GM21360 (cell line): ENCODE results near the gene MAPK7.

Experiments
- ATAC-seq: cut with Tn5 transposase; IDR thresholded peaks from one replicate; pipeline ENCODE4 v1.9.1; 2021; ENCODE audit warnings: mild to moderate bottlenecking, moderate library complexity; ENCODE audit not compliant: unreplicated experiment

The MAPK7 gene

DNA sequence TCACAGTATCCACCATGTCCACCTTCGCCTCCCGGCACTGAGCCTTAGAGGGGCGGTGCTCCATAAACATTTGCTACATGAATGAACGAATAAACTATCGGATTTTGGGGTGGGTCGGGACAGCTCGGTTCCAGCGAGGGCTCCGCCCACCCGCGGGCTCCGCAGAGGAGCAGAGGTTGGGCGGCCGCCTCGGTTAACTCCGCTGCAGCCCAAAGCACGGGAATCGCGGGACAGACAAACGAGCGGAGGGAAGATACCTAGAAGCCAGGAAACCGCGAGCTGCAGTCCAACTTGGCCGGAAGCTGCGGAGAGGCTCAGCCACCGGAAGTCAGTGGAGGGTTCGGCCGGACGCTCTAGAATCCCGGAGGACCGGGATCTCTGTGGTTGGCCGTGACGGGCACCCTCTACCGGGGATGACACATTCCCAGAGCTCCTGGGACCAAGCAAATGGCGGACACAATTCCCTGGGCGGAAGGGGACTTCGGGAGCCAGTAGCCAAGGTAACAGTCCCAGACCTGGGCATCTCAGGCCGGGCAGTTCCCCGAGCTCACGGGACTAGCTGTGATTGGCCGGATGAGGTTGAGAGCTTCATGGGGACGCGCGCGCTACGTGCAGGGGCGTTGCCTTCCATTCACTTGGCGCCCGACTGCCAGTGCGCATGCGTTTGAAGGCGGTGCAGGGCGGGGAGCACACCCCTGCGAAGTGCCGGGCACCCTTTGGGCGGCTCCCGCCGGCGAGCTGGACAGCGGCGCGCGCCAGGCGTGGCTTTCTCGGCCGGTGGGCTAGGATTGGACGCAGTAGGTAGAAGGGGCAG, 489 bp upstream of the MAPK7 start:
- ATAC-seq, result peak; percentile 85

DNA sequence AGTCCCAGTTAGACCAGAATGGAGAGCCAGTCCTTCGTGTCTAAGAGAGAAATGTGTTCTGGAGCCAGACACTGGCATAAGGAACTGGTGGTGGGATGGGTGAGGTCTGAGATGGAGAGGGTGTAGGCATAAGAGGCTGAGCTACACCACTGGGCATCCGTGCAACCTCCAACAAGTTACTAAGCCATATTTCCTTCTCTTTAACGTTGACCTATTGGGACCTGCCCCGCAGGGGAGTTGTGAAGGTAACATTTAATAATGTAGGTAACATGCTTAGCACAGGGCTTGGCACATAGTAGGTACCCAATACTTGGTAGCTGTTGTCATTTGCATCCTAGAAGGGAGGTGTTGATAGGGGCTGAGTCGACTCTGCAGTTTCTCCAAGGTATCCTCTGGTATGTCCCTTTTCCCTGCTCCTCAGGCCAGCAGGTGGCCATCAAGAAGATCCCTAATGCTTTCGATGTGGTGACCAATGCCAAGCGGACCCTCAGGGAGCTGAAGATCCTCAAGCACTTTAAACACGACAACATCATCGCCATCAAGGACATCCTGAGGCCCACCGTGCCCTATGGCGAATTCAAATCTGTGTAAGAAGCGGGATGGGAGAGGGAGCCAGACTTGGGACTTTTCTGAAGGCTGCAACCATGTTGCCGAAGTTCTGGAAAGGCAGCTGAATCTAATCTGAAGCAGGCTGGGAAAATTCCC, 1.2 kb downstream of the MAPK7 start:
- ATAC-seq, result no peak

DNA sequence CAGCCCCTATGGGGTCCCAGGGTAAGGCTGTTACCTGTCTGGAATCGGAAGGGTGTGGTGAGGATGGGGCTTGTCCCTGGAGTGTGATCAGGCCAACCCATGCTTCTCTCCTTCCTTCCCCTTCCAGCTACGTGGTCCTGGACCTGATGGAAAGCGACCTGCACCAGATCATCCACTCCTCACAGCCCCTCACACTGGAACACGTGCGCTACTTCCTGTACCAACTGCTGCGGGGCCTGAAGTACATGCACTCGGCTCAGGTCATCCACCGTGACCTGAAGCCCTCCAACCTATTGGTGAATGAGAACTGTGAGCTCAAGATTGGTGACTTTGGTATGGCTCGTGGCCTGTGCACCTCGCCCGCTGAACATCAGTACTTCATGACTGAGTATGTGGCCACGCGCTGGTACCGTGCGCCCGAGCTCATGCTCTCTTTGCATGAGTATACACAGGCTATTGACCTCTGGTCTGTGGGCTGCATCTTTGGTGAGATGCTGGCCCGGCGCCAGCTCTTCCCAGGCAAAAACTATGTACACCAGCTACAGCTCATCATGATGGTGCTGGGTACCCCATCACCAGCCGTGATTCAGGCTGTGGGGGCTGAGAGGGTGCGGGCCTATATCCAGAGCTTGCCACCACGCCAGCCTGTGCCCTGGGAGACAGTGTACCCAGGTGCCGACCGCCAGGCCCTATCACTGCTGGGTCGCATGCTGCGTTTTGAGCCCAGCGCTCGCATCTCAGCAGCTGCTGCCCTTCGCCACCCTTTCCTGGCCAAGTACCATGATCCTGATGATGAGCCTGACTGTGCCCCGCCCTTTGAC, 2.4 kb downstream of the MAPK7 start:
- ATAC-seq, result no peak

DNA sequence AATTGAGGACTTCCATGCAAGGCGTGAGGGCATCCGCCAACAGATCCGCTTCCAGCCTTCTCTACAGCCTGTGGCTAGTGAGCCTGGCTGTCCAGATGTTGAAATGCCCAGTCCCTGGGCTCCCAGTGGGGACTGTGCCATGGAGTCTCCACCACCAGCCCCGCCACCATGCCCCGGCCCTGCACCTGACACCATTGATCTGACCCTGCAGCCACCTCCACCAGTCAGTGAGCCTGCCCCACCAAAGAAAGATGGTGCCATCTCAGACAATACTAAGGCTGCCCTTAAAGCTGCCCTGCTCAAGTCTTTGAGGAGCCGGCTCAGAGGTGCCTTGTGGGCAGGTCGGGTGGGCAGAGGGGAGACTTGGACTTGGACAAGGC, 3.1 kb downstream of the MAPK7 start:
- no peak for ATAC-seq

DNA sequence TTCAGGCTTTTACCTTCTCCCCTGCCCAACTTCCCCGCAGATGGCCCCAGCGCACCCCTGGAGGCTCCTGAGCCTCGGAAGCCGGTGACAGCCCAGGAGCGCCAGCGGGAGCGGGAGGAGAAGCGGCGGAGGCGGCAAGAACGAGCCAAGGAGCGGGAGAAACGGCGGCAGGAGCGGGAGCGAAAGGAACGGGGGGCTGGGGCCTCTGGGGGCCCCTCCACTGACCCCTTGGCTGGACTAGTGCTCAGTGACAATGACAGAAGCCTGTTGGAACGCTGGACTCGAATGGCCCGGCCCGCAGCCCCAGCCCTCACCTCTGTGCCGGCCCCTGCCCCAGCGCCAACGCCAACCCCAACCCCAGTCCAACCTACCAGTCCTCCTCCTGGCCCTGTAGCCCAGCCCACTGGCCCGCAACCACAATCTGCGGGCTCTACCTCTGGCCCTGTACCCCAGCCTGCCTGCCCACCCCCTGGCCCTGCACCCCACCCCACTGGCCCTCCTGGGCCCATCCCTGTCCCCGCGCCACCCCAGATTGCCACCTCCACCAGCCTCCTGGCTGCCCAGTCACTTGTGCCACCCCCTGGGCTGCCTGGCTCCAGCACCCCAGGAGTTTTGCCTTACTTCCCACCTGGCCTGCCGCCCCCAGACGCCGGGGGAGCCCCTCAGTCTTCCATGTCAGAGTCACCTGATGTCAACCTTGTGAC, 3.6 kb downstream of the MAPK7 start:
- no peak for ATAC-seq

DNA sequence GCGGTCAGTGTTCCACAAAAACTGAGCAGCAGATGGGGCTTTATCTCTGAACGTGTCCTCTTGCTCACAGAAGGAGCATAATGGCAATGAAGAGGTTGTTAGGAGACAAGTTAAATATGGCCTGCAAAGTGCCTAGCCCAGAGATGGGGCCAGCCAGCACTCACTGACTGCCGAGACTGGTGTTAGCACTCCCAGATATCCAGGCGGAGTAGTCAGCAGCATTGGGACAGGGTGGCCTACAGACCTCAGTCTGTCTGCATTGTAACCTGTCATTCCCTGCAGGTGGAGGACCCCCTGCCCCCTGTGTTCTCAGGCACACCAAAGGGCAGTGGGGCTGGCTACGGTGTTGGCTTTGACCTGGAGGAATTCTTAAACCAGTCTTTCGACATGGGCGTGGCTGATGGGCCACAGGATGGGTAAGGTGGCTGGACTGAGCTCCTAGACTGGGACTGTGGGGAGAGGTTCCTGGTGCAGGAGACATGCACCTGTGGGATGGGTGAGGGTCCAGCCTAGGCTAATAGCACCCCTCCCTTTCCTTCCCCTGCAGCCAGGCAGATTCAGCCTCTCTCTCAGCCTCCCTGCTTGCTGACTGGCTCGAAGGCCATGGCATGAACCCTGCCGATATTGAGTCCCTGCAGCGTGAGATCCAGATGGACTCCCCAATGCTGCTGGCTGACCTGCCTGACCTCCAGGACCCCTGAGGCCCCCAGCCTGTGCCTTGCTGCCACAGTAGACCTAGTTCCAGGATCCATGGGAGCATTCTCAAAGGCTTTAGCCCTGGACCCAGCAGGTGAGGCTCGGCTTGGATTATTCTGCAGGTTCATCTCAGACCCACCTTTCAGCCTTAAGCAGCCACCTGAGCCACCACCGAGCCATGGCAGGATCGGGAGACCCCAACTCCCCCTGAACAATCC, 4.5 kb downstream of the MAPK7 start:
- ATAC-seq, result no peak

DNA sequence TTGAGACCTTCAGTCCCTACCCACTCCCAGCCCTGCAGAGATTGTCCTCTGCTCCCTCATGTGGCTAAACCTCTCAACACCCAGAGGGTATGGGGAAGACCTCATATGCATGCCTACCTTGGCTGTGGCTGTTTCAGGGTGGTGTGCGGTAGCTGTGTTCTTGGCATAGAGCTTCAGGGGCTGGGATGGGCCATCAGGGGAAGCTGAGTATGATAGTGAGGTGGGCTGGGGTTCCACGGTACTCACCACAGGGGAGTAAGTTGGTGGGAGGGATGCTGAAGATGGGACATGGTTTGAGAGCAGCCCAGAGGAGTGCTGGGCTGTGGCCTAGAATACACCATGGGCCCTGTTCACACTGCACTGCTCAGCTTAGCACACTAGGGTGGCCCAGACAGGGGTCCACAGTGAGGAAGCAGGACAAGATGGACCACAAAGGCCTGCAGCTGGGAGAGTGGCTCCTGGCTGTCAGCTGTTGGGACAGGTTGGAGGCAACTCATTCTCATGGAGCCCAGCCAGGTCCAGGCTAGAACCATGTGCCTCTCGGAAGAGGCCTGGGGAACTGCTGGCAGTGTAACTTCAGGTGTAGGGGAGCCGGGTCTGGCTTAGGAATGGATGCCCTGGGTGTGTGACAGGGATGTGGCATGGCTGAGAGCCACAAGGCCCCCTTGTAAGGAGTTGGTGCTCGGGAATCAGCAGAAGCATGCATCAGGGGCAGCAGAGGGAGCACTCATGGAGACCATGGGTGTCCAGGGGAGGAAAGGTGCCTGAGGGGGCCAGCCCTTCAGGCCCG, 5.6 kb downstream of the MAPK7 start:
- no peak for ATAC-seq

DNA sequence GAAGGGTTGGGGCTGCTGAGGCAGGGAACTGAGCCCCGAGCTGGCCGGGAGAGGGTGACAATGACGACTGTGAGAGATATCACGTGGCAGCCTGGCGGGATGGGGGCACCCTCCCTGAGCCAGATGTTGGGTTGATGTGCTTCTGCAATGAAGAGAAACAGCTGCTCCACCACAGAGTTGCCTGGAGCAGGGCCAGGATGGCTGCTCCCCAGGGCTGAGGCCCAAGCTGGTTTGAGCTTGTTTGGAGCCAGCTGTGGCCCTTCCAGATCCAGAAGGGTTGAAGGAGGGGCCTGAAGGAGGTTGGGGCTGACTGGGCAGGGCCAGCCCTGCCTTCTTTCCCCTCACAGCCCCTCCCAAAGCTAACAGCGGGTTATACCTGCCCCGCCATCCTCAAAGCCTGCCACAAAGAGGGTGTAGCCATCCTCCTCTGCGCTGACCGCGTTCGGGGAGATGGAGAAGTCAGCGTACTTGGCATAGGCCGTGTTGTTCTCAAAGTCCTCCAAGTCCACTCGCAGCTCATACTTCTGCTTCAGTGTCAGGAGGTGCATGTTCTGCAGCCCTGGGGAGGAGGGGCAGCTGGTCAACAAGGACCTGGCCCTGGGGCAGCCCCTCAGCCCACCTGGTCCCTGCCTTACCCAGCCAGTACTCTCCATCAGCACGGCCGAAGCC, 6.6 kb downstream of the MAPK7 start:
- no peak for ATAC-seq

DNA sequence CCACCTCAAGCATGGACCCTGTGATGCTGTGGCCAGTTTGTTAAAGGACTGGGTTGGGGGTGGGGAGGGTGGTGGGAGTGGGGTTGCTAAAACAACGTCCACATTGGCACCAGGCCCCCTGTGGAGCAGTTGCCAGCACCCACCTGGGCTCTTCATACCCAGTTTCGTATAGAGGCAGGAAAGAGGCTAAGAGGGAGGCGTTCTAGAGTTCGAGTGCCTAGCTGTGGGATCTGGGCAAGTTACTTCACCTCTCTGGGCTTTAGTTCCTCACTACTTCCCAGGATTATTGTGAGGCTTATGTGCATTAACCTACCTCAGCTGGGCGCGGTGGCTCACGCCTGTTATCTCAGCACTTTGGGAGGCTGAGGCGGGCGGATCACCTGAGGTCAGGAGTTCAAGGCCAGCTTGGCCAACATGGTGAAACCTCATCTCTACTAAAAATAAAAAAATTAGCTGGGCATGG, 7.3 kb downstream of the MAPK7 start:
- ATAC-seq, result no peak

DNA sequence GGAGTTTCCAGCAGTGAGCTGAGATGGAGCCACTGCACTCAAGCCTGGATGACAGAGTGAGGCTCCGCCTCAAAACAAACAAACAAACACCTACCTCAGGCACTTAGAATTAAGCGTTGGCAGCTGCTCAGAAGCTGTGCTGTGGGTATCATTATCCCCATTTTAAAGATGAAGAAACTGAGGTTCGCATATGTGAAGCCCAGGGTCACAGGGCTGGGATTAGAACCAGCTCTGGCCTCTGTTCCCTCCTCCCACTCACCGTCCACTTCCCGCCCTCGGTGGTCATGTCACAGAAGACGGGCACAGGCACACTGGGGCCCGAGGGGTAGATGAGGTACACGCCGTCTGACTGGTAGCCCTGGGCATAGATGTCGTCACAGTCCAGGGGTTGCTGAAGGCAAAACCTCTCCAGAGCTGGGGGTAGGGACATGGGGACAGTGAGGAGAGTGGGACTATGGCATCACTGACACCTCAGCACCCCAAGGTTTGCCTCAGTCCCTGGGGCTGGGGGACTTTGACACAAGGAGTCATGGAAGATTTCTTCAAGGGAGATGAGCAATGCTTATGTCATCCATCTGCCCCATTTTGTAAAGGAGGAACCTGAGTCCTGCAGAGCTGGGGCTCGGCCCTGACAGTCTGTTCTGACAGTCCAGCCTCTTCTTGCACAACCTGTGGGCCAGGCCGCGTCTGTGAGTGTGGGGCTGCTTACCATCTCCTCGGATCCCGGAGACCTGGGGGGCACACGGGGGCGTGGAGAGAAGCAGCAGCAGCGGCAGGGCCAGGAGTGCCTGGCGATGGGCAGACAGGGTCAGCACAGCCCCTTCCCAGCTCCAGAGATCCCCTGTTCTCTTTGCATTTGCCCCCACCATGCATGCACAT, 8.0 kb downstream of the MAPK7 start:
- ATAC-seq, result no peak

DNA sequence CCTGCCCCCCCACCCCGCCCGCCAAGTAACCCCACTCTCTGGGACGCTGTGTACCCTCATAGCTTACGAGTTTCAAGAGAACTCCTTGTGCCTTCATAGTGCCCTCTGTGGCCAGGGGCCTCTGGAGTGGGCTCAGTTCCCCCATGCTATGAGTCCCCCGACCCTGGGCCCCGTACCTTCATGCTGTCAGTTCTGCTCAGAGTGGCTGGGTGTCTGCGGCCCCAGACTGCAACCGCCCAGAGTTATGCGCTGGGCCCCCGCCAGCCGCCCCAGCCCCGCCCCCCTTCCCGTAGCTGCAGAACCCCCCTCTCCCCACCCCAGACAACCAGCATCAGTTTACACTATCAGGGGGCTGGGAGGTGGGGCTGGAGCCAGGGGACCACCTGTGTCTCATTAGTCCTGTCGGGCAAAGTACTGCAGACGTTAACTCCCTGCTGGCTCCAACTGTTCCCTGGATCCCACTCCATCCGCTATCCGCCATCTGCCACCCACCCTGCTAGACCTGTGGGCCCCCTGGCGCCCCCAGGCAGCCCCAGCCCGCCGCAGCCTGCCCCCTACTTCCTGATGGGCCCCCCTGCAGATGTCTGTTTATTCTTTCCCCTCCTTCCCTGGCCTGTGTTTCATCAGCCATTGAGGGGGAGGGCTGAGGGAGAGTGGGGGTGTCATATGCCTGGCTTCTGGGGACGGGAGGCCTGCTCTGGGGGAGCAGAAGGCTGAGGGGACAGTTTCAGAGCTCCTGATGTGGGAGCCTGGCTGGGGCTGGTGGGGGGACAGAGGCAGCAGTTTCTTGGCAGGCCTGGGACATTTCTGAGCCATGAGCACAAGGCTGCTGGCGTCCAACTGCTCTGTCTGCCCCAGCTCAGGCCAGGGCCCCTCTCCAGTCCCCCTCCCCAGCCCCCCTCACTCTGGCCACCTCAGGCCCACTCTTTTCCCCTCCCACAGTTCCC, 8.9 kb downstream of the MAPK7 start, which contains the start of gene MFAP4:
MFAP4 (minus strand) TSS at position 217 of the 947 bp plus-strand sequence; CDS start at position 182, 35 bp downstream.
- ATAC-seq, result no peak

DNA sequence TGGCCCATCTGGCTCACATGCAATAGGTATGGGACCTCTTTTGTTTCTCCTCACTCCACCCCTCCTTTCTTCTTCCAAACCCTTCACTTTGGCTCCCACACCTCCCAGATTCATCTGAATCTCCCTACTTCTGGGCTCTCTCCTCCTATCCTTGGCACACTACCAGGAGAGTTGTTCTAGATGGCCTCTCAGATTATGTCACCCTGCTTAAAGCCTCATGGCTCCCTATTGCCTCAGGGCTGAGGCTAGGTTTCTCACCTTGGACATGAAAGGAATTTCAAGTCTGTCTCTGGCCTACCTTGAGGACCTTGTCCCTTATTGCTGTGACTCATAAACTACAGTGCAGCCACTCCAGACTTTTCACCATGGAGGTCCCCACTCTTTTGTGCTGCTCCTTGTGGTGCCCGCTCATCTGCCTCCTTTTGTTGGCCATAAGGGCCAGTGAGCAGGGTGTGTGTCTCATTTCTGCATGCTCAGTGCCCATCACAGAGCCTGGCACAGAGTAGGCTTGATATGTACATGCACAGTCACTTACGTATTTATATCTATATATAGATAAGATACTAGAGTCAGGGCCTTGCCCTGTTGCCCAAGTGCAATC, 9.7 kb downstream of the MAPK7 start:
- ATAC-seq, result no peak

DNA sequence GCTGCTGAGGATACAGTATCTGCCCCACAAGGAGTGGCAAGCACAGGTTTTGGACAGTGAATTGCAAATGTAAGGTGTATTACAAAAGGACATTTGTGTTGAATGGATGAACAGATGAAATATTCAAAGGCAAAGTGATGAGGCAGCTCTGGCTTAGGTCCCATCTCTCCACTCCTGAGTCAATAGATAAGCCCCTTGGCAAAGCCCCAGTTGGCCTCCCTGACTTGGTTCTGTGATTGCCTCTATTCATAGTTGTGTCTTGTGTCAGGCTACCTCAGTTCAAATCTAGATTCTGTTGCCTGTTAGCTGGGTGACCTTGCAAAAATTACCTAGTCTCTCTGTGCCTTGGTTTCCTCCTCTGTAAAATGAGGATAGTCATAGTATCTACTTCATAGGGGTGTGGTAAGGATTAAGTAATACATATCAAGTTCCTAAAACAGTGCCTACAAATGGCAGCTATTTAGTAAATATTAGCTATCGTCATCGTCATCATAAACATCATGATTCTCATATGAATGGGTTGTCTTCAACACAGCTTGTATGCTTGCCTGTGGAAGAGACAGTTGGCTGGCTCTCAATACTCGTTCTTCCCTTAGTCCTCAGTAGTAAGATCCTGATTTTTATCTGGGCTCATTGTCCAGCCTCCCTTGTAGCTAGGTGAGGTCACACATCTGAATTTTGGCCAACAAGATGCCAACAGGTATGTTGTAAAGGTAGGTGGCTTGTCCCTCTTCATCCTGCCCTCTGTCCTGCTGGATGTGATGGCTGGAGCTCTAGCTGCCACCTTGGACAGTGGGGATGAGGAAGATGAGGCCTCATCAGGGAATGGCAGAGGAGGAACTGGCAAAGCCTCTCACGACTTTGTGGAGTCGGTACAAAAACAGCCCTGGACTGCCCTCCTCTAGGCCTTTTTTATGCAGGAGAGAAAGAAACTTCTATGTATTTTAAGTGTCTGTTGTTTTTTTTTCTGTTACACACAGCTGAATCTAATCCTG, 10.8 kb downstream of the MAPK7 start:
- ATAC-seq, result no peak

DNA sequence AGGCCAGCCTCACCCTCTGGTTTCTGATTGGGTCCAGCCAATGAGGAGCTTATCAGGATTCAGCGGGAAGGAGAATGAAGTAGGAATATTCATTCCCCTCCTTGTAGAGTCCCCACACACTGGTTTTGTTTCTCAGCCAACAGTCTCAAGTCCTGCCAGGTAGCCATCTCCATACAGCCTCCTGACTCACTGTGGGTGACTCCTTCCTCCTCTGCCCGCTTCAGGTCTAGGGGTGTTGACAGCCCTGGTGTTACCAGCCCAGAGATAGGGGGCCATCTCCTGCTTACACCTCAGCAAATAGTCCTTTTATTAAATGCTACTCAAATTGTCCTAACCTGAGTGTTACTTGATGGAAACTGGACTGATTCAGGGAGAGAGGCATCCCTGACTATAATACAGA, 12.7 kb downstream of the MAPK7 start:
- ATAC-seq, result no peak

DNA sequence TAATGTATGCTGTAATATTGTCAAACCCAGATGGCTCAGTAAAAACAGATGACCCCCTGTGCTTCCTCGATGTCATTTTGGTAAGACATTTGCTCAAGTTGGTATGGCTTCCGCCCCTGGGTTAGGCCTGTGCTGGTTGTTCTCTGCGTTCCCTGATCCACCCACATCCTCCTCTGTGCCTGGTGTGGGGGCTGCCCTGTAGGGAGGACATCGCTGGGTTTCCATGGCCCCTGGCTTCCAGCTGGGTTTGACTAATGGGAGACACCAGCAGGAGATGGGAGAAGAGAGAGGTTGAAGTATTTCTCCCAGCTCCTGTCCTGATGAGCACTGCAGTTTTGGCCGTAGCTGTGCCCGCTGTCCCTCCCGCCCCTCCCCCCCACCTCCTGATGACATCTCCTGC, 13.1 kb downstream of the MAPK7 start:
- no peak for ATAC-seq
